ENCODE measurements around the gene ATP5MG.

DNA sequence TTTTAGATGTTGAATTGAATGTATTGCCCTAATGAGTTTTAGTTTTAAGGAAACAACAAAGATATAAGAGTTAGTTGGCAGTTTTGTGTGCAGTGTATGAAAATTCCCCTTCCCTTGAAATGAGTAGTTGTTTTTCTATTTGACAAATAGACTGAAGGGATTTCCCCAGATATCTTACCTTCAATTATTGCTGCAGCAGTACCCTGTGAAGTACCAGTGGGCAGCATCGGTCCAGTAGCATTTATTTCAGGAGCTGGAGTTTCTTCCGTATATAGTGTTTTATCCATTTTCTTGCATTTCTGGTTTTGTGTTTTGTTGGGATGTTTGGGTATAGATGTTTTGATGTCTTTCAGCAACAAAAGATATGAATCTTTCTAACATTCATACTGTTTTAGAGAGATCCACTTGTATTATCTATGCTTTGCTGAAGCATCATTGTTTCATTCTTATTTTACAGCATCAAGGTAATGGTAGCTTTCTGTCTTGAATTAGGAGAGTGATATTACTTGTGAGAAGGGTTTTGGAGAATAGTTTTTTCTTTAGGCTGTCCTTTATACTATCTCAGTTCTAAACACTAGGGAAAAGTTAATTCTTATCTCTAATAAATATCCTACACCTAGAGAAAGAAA is 42.3 kb downstream of the ATP5MG start:
- TF ChIP-seq, protein P1, sequence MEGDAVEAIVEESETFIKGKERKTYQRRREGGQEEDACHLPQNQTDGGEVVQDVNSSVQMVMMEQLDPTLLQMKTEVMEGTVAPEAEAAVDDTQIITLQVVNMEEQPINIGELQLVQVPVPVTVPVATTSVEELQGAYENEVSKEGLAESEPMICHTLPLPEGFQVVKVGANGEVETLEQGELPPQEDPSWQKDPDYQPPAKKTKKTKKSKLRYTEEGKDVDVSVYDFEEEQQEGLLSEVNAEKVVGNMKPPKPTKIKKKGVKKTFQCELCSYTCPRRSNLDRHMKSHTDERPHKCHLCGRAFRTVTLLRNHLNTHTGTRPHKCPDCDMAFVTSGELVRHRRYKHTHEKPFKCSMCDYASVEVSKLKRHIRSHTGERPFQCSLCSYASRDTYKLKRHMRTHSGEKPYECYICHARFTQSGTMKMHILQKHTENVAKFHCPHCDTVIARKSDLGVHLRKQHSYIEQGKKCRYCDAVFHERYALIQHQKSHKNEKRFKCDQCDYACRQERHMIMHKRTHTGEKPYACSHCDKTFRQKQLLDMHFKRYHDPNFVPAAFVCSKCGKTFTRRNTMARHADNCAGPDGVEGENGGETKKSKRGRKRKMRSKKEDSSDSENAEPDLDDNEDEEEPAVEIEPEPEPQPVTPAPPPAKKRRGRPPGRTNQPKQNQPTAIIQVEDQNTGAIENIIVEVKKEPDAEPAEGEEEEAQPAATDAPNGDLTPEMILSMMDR (IDR thresholded peaks at IDR 0.05; ENCODE audit: low read length) = no peak
- no peak for TF ChIP-seq EZH2 (IDR thresholded peaks at IDR 0.05; ENCODE audit: borderline replicate concordance, low read length)

Measured in OCI-LY1 (cell line).